ENCODE results near the gene PIEZO2.
"Not testable (repeated sequence)": the region's sequence is repeated elsewhere in the genome, so short reads cannot be mapped to it uniquely, and the experiment has no call there.

PIEZO2 gene

DNA sequence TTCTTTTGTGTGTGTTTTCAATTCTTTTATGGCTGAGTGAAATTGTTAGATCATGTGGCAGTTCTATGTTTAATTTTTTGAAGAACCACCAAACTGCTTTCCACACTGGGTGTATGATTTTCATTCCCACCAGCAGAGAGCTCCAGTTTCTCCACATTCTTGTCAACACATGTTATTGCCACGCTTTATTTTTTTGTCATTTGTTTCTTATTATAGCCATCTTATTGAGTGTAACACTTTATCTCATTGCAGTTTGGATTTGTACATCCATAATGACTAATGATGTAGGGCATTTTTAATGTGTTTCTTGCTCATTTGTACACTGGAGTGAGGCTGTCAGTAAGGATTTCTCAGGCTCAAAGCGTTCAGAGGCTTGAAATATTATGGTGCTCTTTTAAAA lies 184.2 kb downstream of the PIEZO2 start:
- no peak for DNase-seq (ENCODE audit: low spot score)

GRCh38 chr18:10953672-10954071 lies 195.7 kb downstream of the PIEZO2 start:
- DNase-seq (ENCODE audit: low spot score), result peak; percentile 93

DNA sequence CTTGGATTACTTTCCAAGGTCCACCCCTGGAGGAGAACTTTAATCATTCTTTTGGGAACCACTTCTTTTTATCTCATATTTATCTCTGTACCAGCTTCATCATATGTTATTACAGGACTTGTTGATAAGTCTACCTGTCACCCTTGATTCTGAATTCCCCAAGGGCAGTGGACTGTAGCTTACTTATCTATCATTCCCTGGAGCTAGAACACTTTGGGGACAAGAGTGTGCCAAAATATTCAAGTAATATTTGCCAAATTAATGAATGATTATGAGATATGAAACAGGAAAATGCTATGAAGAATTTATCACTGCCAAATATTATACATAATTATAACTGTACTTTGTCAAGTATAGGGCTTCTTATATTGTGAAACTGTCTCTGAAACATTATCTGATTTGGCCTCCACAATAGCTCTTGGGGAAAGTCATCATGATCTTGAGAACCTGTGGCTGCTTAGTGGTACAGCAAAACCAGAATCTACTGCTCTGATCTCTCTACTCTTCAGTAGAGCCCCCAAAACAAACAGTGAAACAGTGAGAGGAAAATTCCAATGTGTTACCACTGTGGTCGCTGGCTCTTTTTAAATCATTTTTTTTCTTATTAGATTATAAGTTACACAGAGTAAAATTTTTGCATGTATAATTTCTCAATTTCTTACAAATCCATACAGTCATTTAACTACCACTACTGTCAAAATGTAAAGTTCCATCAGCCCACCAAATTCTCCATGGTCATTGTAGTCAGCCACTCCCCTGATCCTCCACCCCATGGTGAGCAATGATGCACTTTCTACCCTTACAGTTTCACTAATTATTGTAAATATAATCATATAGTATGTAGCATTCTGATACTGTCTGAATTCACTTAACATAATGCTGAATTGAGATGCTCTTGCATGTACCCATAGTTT lies 197.5 kb downstream of the PIEZO2 start:
- peak; percentile 46 for DNase-seq (ENCODE audit: low spot score)

DNA sequence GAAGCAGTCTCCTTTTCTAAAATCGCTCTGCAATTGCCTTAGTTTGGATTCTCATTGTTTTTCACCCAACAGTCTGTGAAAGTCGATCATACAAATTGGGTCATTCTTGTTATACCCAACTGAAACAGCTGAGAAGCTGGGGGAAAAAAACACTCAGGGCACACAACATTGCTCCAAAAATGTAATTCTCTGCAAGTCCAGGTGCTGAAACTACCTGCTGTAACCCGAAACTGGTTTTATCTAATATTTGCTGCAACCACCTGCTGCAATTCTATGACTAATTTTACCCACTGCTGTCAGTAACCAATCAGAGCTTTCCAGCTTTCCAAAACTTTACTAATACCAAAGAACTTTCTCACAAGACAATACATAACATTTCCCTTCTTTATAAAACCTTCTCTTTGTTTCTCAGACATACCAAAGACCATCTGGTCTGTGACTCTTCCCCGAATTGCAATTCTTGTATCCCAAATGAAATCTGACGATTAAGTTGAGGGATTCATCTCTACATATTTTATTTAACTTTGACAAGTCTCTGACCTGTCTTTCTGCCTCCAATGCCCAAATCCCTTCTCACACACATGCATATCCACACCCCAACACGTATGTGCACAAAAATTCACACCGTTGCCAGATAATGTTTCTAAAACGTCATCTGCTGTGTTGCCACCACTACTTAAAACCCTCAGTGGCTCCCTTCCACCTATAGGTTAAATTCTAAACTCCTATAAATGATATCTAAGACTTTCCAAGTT lies 198.3 kb downstream of the PIEZO2 start:
- peak; percentile 82 for DNase-seq (ENCODE audit: low spot score)

- DNase-seq (ENCODE audit: low spot score), result peak; percentile 54
These were observed 199.1 kb downstream of the PIEZO2 start for GRCh38 chr18:10950080-10950875.

DNA sequence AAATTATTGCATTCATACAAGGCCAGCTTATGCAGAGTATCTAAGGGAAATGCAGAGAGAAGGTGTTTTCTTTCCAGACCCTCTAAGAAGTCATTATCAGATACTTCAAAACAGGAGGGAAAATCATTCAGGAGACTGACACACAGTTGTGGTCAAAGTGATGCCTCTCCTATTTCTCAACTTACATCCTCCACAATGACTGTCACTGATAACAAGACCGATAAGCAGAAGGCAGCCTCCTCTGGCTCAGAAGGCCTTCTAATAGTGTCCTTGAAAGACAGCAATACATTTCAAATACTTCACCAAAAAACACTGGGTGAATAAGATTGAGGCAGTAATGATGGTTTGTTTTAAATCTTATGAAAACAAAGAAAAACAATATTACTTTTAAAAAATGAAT lies 199.7 kb downstream of the PIEZO2 start:
- DNase-seq (ENCODE audit: low spot score), result peak; percentile 44

- peak; percentile 23 for DNase-seq (ENCODE audit: low spot score)
These were observed 200.9 kb downstream of the PIEZO2 start for GRCh38 chr18:10948421-10948820.

- DNase-seq (ENCODE audit: low spot score), result no peak
These were observed 203.3 kb downstream of the PIEZO2 start for GRCh38 chr18:10946058-10946457.

DNA sequence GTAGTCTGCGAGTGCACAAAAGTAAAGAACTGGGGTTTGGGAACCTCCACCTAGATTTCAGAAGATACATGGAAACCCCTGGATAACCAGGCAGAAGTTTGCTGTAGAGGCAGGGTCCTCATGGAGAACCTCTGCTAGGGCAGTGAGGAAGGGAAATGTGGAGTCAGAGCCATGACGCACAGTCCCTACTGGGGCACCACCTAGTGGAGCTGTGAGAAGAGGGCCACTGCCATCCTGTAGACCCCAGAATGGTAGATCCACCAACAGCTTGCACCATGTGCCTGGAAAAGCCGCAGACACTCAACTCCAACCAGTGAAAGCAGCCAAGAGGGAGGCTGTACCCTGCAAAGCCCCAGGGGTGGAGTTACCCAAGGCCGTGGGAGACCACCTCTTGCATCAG lies 206.4 kb downstream of the PIEZO2 start:
- no peak for DNase-seq (ENCODE audit: low spot score)

GRCh38 chr18:10939822-10940221 lies 209.5 kb downstream of the PIEZO2 start:
- no peak for DNase-seq (ENCODE audit: low spot score)

GRCh38 chr18:10937743-10938640 lies 211.4 kb downstream of the PIEZO2 start:
- DNase-seq (ENCODE audit: low spot score), result no peak

DNA sequence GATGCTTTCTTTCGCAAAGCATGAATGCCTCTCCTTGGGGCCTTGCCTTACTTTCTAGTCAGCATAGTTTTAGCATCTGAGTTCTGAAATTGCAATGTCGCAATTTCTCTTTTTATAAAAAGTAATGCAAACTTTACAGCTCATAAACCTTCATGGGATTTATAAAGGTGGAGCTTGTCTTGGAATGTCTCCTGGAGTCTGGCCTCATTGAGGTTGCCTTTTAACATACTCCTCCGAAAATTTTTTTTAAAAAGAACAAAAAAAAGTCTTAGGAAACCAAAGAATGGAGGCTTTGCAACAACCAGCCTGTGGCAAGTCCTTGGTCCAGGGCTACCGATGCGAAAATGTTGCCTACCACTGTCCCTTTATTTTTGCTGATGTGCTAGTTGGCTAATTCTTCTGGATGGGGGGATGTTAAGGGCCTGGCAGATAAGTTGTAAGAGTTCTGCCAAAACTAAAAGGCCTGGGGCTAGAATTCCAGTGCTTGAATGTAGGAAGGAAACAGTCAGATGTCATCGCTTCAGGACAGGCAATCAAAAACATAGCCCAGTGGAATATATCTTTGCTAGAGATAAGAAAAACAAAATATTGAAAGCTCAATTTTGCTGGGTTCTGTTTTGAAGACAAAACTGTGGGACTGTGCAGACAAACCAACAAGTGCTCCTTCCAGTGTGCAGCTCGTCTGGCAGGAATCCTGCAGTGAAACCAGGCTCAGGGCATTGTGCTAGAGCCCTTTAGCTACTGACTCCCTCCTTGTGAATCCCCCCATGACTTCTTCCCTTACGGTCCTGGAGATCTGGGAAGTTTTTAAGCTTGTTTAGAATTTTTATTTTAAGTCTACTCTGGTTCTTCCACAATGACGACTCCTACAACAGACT lies 213.0 kb downstream of the PIEZO2 start:
- no peak for DNase-seq (ENCODE audit: low spot score)

GRCh38 chr18:10935588-10935987 lies 213.8 kb downstream of the PIEZO2 start:
- DNase-seq (ENCODE audit: low spot score), result no peak

GRCh38 chr18:10933648-10934047 lies 215.7 kb downstream of the PIEZO2 start:
- not testable (repeated sequence) for DNase-seq (ENCODE audit: low spot score)

DNA sequence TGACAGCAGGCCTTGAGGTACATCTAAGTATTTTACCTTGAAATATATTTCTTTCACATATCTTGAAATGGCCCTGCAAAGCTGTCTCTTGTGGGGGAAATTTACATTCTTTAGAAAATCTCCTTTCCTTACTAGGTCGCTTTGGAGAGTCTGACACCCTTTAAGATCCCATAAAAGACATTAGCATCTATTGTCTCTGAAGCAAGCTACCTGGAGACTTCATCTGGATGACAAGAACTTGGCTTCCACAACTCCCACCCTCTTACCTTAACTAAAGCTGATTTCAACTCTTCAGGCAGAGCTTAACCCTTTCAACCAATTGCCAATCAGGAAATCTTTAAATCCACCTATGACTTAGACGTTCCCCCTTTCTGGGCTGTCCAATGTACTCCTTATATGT lies 219.3 kb downstream of the PIEZO2 start:
- DNase-seq (ENCODE audit: low spot score), result no peak

DNA sequence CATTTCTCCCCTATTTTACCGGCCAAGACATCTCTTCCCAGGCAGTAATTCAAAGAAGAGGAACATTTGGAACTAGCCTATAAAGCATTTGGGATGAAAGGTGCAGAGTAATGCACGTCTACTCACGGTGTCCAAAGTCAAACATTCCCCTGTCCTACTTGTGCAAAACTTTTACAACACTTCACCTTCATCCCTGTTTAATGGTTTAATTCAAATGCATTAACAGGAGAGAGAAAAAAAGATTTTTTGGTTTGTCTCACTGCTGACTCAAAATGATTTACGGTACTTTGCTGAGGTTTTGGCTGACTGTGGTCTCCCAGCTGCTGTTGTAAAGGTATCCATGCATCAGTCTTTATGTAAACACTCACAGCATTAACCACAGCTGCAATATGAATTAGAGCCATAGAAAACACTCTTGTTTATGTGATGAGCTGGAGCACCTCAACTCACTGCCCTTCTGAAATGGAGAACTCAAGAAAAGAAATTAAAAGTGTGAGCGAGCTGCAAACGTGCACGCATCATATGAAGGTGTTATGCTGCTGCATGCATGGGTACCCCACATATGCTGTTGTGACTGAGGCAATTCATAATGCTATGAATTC lies 220.5 kb downstream of the PIEZO2 start:
- peak; percentile 68 for DNase-seq (ENCODE audit: low spot score)

DNA sequence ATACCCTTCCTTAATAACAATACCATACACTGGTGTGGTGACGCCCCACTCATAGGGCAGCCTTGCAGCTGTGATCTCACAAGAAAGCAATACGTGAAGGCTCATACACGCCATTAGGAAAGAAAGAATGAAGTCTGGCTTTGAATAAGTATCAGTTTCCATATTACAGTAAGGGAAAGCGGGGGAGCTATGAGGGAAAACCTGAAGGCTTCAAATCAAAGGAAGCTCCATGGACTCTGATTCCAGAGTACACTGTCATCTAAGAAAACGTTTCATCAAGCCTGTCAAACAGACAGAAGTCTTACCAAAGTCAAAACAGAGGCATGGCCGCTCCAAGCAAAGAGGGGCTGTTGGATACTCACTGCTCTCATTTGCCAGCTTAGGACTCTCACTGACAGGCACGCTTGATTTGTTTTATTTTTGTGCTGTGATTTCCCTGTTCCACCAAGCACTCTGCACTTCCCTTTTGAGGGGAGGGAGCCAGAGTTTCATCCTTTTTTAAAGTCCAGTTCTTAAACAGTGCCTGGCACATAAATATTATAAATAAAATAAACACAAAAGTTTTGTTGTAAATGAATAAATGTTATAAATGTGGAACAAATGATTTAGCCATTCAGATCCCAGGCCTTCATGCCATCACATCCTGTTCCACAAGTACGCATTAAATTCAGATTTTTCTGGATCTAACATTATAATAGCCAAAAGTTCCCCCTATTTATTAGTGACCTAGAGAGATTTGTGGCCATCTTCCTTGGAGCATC lies 221.2 kb downstream of the PIEZO2 start:
- peak; percentile 60 for DNase-seq (ENCODE audit: low spot score)

- no peak for DNase-seq (ENCODE audit: low spot score)
These were observed 221.9 kb downstream of the PIEZO2 start for GRCh38 chr18:10927286-10927992.
